Sciatic nerve (tissue), 2 donors: ENCODE data around the gene VEPH1. TPM values are rescaled to one million over a fixed set of nuclear protein-coding genes. Genes with fewer than 3 reads are reported as not detected.

Experiments used
- ATAC-seq: fragments of 200-7000 bp; cut with Tn5 transposase; one replicate; pipeline ENCODE4 v1.9.1; 2020; ENCODE audit warnings: mild to moderate bottlenecking, moderate library complexity
- DNase-seq: peaks from one replicate; pipeline ENCODE4 v3.0.0-alpha.2; 2020; ENCODE audit warnings: low spot score
- intact Hi-C: fragments of 100-400 bp; cut with DNase I; formaldehyde crosslinking; loops from one replicate; pipeline ENCODE4 v1.14.2; 2022
- total RNA-seq: library from RNA; stranded (reverse); fragmentation: NEBNext Ultra II Directional; extraction: Animal tissue kit (Norgen Biotek cat#: 25700); gene quantifications from one replicate; pipeline ENCODE4 v1.2.1, GENCODE V29; 2021
- donor health status: DM: no; HTN: no; CAD: no.
- donor health status: DM: no; HTN: no; CAD: no.

The VEPH1 gene
- 1.0 TPM for total RNA-seq

DNA sequence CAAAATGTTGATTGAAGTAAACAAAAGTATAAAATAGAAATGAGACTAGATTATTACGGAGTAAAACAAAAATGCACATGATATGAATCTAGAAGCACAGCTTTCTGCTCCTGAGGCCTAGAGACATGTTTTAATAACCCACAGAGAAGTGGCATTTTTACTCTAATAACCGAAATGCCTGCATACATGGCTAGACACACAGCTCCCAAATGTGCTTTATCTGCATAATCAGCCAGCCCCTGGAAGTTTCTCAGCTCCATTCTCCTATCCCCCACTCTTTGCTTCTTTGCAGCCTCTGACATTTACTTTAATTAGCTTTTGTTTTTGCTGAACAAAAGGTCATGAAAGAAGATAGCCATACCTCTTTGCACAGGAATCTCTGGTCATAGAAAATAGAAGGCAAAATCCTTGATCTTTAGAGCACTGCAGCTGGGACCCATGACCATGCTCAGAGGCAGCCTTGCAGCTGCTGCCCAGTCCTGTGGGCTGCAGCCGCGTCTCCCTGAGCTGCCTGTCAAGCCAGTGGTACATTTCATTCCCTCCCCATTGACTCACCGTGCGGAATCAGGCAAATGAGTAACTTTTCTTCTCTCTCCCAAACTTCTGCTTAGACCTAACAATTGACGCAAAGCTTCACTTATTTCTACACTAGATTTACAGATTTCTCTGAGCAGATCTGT, at the start of gene VEPH1:
Gene VEPH1, minus strand, starts transcription at position 501 of the 680 bp plus-strand sequence. CDS start 8,067 bp downstream, outside the sequence.
- intact Hi-C loops, result no loop called here
- ATAC-seq (no peak), DNase-seq (no peak)

DNA sequence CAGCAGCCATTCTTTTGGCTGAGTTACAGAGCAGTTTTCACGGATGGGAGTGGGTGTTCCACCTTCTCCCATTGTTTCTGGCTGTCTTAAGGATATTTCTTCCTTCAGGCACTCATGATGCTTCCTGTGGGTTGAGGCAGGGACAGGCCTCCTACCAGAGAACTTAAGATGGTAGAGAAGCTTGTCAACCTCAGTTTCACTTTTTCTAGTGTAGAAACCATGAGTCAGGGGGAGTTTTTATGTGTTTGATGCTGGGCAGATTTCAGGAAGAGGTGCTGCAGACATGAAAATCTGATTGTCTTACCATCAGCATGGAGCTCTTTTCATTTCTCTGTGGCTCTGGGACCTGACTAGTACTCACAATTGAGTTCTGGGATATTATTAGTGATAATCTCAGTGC, 48.7 kb upstream of the VEPH1 start:
- intact Hi-C loops, result no loop called here
- no peak for DNase-seq
- no peak for ATAC-seq

DNA sequence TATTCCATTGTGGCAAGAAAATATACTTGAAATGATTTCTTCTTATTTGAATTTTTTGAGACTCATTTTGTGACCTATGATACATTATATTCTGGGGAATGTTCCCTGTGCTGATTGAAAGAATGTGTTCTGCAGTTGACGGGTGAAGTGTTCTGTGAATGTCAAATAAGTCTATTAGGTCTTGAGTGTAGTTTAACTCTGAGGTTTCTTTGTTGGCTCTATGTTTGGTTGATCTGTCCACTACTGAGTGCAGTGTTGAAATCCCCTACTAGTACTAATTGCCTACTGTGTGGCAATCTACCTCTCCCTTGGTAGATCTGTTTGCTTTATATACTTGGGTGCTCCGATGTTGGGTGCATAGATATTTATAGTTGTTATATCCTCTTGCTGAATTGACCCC, 46.3 kb upstream of the VEPH1 start:
- ATAC-seq (no peak), DNase-seq (no peak)
- intact Hi-C loops, result no loop called here

DNA sequence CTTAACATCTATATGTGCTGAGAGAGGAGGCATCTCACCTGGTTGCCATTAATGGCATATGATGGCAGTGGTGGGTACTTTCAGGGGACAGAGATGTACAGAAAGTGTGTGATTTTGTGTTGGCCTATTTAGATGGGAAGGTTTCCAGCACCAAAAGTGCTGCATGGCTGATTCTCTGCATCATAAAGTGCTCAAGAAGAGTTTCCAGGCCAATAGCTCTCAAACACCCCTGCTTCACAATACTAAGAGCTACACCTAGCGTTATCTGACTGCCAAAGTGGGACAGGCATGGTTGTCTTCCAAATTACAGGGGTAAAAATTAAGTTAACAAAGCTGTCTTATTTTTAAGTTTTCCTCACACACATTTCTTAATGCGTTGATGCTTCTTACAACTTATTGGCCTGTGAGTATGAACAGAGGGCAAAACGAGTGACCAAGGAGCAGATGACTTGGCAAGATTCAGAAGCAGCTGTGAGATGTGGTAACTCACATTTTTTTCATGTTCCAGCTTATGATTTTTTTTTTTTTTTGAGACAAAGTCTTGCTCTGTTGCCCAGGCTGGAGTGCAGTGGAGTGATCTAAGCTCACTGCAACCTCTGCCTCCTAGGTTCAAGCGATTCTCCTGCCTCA, 41.4 kb upstream of the VEPH1 start:
- intact Hi-C loops, result no loop called here
- DNase-seq (no peak), ATAC-seq (peak; percentile 84)

DNA sequence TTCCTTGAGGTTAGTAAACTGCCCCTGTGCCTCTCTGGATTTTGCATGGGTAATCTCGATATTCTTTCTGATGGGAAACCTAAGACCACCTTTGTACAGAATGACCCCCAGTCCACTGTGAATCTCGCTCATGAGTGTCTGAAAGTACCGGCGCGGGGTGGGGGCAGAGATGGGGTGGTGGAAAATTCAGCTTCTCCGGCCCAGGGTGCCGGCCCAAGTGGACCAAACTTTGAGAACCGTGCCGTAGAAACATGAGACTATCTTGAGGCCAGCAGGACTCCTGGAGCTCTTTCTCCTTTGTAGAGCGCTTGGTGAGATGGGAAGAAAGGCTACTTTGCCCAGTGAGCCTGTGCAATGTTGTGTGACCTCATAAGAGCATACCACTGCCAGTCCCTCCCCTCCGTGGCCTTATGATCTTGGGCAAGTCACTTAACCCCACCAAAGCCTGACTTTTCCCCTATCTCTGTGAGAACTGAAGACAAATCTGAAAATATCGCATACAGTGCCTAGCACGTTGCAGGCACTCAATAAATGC, 40.4 kb upstream of the VEPH1 start:
- ATAC-seq (peak; percentile 23), DNase-seq (no peak)
- intact Hi-C loops, result no loop called here

DNA sequence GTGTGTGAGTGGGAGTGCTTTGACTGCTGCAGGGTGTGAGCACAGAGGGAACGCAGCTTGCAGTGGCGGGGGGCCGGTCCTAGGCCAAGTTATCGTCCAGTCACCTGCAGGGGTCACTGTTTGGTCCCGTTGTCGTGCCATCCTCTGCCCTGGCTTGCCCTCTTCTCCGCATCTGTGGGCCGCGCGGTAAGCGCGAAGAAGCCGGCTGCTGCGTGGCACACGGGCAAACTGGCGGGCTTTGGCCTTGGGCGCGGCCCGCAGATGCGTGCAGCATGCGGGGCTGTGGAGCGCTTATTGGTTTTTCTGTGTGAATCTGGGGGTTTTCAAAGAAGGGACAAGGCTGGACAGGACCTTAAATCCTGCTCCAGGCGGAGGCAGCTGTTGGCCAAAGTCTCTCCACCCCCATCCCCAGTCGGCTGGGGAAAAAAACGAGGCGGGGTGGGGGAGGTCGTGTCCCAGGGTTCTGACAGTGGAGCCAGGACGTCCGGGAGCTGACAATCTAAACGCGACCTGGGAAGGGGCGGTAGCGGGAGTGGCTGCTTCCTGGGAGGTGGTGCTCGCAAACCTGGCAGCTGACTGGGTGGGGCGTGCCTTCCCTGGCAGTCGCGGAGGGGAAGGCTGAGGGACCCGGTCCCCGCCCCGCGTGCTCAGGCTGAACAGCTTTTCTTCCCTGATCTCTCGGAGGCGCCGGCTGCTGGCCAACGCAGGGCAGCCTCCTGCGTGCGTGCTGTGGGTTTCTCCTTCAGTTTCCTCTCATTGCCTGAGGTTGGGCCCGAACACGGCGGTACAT, 39.7 kb upstream of the VEPH1 start:
- DNase-seq (peak; percentile 82), ATAC-seq (peak; percentile 87)
- intact Hi-C loops, result no loop called here

DNA sequence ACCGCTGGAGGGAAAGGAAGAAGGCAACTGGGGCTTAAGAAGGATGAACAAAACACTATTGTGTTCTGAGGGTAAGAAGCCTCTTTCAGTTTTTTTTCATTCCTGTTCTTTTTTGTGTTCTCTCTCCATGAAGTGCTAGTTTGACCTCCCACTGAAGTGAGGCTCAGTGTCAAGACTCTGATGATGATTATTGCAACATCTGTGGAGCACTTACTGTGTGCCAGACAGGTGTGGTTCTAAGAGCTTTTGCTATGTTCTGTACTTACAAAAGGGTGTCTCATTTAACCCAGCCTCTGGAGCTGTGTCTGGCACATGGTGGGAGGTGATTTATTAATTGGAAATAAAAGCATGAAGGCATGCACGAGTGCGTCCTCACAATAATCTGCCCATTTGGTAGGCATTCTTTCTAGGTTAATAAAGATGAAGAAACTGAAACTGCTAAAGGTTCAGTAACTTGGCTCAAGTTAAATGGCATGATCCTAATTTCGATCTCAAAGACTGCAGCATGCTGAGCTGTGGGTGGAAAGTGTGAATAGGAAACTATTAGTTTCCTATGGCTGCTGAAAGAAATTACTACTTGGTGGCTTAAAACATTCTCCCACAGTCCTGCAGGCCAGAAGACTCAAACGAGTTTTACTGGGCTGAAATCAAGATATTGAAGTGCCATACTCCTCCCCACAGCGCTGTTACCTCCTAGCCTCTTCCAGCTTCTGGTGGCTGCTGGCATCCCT, 38.5 kb upstream of the VEPH1 start:
- ATAC-seq (peak; percentile 76), DNase-seq (no peak)
- intact Hi-C loops, result no loop called here

DNA sequence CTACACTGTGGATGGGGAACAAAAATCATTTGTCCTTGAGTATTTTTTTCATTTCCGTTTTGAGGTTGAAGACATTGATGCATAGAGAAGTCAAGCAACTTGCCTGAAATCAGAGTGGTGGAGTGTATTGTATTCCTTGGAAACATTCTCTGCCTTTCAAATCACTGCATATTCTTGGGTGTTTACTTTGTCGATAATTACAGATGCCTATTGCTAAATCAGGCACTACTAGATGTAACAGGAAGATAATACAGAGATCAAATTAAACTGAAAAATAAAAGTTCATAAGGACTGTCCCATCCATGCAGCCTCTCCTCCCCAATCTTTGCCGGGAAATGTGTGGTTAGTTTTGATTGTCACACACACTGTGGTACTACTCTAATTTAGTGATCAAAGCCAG, 37.4 kb upstream of the VEPH1 start:
- ATAC-seq, result no peak
- DNase-seq, result no peak
- intact Hi-C loops, result no loop called here

DNA sequence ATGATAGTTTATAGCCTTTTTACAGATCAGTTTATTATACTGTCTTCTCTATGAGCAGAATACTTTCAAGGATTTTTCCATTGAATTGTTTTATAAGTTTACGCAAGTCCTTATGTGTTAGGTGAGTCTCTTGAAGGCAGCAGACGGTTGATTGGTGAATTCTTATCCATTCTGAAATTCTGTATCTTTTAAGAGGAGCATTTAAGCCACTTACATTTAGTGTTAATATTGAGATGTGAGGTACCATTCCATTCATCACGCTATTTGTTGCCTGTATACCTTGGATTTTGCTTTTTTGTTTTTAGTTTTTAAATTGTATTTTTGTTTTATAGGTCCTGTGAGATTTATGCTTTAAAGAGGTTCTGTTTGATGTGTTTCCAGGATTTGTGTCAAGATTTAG, 32.5 kb upstream of the VEPH1 start:
- ATAC-seq (no peak), DNase-seq (no peak)
- intact Hi-C loops, result no loop called here

DNA sequence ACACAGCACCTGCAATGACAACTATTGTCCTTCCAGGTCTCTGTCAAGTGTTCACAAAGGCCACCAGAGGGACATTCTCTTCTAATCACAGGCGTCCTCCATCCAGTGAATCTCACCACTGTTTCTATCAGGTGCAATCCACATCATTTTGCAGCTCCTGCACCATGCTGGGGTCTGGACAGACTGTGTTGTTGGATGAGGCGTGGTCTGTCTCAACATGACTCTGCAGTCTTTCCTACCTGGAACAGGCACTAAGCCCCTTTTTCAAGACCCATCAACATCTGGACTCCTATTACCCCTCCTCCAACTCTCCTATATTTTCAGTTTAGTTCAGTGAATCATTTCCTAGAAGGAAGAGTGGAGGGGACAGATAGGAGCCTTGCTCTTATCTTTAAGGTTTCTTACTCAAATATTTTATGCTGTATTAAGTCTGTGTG, 31.5 kb upstream of the VEPH1 start:
- intact Hi-C loops, result no loop called here
- ATAC-seq (no peak), DNase-seq (no peak)

DNA sequence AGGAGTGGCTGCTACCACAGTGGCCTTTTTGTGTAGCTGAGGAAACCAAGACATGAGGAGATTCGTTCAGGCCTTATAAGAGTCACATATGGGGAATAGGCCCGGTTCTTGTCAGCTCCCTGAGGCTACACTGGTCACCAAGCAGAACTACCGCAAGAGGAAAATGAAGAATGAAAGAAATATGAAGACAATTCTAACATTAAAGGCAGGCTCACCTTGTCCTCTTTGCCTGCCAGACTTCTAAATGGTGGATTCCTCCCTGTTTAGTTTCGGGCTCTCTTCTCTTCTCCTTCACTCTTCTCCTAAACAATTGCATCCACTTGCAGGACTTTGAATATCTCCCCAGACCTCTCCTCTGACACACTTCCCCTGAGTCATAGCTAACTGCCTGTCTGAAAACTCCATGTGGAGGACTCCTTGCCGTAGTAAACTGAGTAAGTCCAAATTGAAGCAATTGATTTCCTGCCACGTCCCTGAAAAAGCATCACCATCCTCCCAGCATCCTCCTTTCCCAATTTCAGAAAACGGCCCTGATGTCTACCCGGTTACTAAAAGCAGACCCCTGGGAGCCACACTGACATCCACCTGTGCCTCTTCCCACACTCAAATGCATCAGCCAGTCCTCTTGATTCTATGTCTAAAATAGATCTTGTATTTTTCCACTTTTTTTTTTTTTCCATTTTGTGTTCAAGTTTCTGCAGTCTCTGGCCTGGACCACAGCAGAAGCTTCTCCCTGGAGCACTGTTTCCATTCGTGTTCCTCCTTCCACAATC, 30.3 kb upstream of the VEPH1 start:
- intact Hi-C loops, result no loop called here
- ATAC-seq (peak; percentile 48), DNase-seq (no peak)

DNA sequence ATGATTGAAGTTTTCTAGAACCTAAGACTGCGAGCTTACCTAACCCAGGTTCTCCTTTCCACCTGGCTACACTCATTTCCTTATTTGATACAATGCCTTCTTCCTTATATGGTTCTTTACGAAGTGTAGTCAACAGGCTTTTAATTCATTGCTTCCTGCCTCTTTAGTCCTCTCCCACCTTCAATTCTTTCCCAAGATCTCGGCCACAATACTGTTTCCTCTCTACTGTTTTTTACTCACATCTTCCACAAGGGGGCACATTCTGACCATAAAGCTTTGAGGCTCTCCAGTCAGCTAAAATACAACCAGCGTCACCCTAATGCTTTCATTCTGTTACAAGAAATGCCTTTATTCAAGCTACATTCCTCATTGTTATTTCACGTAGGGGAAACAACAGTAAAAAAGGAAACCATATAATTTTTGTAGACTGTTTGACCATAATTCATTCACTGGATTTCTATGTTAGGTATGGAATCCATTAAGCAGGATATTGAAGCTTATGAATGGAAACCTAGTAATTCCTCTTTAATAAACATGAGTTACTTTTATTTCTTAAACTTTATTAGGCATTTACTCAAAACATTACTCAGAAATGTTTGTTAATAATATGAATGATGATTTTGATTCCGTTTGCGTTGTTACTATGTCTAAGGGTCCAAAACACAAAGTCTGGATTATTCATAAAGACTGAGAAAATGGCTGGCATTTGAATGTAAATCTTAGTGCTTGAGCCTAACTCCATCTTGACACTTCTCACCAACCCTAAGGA, 29.5 kb upstream of the VEPH1 start:
- intact Hi-C loops, result no loop called here
- DNase-seq (no peak), ATAC-seq (peak; percentile 95)

DNA sequence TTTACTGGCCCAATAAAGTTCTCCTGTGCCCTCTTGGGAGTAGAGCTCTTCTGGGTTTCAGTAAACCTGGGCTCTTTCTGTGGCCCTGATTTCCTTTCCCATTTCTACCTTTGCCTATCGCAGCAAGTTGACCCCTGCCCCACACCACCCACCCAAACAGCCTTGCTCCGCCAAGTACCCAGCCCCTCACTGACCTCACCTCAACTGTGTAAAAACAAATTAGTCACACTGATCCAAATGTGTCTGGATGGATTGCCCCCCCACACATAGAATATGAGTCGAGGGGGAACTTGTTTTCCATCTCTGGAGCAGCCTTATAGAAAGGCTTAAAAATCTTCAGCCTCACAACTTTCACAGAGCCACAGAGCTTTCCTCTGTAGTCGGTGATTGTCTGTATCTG, 28.6 kb upstream of the VEPH1 start:
- ATAC-seq (no peak), DNase-seq (no peak)
- intact Hi-C loops, result no loop called here

DNA sequence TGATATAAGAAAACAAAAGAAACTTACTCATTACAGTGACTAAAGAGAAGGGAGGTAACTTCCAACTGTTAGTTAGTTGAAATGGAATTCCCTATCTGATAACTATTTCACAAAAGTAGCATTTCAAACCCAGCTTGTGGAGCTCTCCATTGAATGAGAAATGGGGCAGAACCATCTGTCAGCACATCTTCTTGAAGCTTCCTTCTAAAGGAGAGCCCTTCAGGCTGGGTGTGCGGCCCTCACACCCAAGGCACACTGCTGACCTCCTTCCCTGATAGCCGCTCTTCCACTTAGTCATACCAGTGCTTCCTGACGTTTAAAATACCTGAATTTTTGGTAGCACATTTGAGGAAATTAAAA, 28.1 kb upstream of the VEPH1 start:
- DNase-seq (no peak), ATAC-seq (no peak)
- intact Hi-C loops, result no loop called here

DNA sequence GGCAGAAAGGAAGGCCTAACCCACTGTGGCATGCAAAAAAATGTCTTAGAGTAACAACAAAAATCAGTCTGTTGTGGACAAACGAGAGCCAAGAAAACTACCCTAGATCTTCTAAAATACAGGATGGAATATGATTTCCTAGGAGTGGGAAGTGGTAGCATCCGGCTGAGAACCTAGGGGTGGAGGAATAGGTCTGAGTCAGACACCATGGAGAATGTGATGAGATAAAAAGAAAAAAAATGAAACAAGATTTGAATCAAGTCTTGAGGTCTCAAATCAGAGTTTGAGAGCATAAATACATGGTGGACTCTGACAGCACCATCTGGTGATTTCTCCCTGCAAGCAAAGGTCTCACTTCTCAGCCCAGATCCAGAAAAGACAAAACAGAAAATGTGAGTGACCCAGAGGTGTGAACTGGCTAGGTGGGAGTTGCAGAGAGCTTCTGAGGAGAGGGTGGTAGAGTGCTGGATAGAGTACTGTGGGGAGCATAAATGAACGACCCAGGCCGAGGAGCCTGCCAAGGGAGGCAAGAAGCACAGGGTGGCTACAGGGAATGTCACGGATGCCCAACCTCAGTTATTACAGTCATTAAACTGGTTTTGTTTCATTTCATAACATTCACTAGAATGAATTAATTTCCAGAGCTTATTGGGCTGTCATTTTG, 27.6 kb upstream of the VEPH1 start:
- no peak for ATAC-seq
- no peak for DNase-seq
- intact Hi-C loops, result no loop called here

DNA sequence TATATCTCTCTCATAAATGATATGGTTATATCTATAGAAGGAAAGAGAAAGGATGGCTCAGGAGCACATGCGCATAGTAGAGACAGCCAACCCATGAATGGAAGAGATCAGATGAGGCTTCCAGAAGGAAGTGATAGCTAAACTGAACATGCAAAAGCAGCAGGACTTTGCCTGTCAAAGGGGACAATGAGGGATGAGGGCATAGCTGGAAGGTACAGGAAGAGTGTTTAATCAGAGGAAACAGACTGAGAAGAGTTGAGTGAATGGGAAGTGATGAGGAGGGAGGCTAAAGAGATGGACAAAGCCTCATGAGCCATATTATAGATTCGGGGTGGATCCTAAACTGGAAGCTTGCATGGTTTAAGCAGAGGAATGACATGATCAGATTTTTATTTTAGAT, 26.5 kb upstream of the VEPH1 start:
- no peak for DNase-seq
- ATAC-seq, result no peak
- intact Hi-C loops, result no loop called here

DNA sequence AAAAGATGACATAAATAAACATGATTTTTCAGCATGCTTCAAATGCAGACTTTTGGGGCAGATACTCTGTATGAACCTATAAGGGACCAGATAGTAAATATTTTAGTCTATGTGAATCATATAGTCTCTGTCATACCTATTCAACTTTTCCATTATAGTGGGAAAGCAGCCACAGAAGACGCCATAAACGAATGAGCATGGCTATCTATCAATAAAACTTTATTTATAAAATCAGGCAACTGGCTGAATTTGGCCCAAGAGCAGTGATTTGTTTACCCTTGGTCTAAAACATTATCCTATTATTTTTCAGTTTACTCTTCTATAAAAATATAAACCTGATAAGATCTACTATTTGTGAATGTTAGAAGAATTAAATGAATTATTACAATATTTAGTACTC, 25.9 kb upstream of the VEPH1 start:
- ATAC-seq (no peak), DNase-seq (no peak)
- intact Hi-C loops, result no loop called here
